ENCODE measurements around the gene PGP.

Gene PGP

DNA sequence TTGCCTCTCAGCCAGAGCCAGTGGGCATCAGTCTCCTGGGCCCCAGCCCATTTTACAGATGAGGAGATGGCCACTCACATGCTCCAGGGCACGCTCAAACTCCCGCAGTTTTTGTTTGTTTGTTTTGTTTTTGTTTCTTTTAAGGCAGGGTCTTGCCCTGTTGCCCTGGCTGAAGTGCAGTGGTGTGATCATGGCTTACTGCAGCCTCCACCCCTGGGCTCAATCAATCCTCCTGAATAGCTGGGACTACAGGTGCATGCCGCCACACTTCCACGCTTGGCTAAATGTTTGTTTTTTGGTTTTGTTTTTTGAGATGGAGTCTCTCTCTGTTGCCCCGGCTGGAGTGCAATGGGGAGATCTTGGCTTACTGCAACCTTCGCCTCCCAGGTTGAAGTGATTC lies 12.3 kb upstream of the PGP start:
- no peak for TF ChIP-seq CTCF (conservative IDR thresholded peaks at IDR 0.05)

GRCh38 chr16:2226245-2226793 lies 11.7 kb upstream of the PGP start:
- TF ChIP-seq CTCF (conservative IDR thresholded peaks at IDR 0.05), result no peak
- peak overlapping the region; percentile 26 for H3K27ac ChIP-seq

More for the DNA sequence above, 12.3 kb upstream of the PGP start:
- H3K27ac ChIP-seq, result peak overlapping the region; percentile 26

- no peak for TF ChIP-seq CTCF (conservative IDR thresholded peaks at IDR 0.05)
- peak overlapping the region; percentile 80 for H3K27ac ChIP-seq
These were observed 9.4 kb upstream of the PGP start for GRCh38 chr16:2223942-2224486.

GRCh38 chr16:2223221-2223941 lies 8.7 kb upstream of the PGP start, which contains the start of gene E4F1:
Gene E4F1 (plus strand): TSS chr16:2223591. CDS start chr16:2223614, 23 bp downstream.
- no peak for TF ChIP-seq CTCF (conservative IDR thresholded peaks at IDR 0.05)
- H3K27ac ChIP-seq, result peak within 1 kb of the TSS; percentile 80

GRCh38 chr16:2216330-2216729 lies 1.7 kb upstream of the PGP start:
- TF ChIP-seq CTCF (conservative IDR thresholded peaks at IDR 0.05), result no peak
- H3K27ac ChIP-seq, result peak overlapping the region; percentile 83

GRCh38 chr16:2213817-2214718 lies 572 bp downstream of the PGP start:
- H3K27ac ChIP-seq, result peak overlapping the region; percentile 75
- no peak for TF ChIP-seq CTCF (conservative IDR thresholded peaks at IDR 0.05)
